HepG2 (cell line): ENCODE data around the gene PLSCR3. TPM values are rescaled to one million over a fixed set of nuclear protein-coding genes. Genes with fewer than 3 reads are reported as not detected.

Experiments
- CBX2 ChIP-seq, 2 experiments: fragments of 200-600 bp in 1 of 2; sonication (generic); formaldehyde crosslinking in 1 of 2; IDR thresholded peaks; 2 replicates each; pipeline versions ENCODE4 v1.7.0 to v1.8.1; 2018 to 2022; ENCODE audit warnings: low read depth in 2 of 2, low read length in 1 of 2, mild to moderate bottlenecking in 1 of 2, missing genetic modification reagents in 1 of 2
- FOSL1 ChIP-seq: sonication (generic); formaldehyde crosslinking; IDR thresholded peaks from 2 replicates; pipeline ENCODE4 v1.9.0; 2021; ENCODE audit warnings: missing genetic modification reagents, borderline replicate concordance
- FOXA1 ChIP-seq, 2 experiments: fragments of 450-650 bp in 1 of 2; sonication (generic) in 1 of 2; formaldehyde crosslinking in 1 of 2; IDR thresholded peaks; 2 replicates each; pipeline versions ENCODE4 v1.4.0 to v1.6.1; 2016 to 2020; ENCODE audit warnings: missing genetic modification reagents in 1 of 2
- HNF4G ChIP-seq, 2 experiments: sonication (generic) in 1 of 2; formaldehyde crosslinking in 1 of 2; IDR thresholded peaks; 2 replicates each; pipeline versions ENCODE4 v1.4.0 to v1.6.1; 2011 to 2020; ENCODE audit warnings: borderline replicate concordance in 2 of 2, low read depth in 2 of 2, mild to moderate bottlenecking in 2 of 2, low read length in 1 of 2, missing genetic modification reagents in 1 of 2, moderate library complexity in 1 of 2
- NFATC3 ChIP-seq: sonication (generic); formaldehyde crosslinking; IDR thresholded peaks from 2 replicates; pipeline ENCODE4 v1.5.1; 2020; ENCODE audit warnings: mild to moderate bottlenecking, missing genetic modification reagents
- PHF20 ChIP-seq: sonication (generic); formaldehyde crosslinking; IDR thresholded peaks from 2 replicates; pipeline ENCODE4 v1.5.0; 2020; ENCODE audit warnings: mild to moderate bottlenecking, missing genetic modification reagents
- POLR2G ChIP-seq: fragments of 200-400 bp; formaldehyde crosslinking; IDR thresholded peaks from 2 replicates; pipeline ENCODE4 v1.6.1; 2018; ENCODE audit warnings: mild to moderate bottlenecking, low read depth, low read length, moderate library complexity
- PRDM10 ChIP-seq: sonication (generic); formaldehyde crosslinking; IDR thresholded peaks from 2 replicates; pipeline ENCODE4 v1.4.0; 2020; ENCODE audit warnings: low read depth, missing genetic modification reagents
- PTBP1 ChIP-seq: fragments of 200-400 bp; formaldehyde crosslinking; IDR thresholded peaks from 2 replicates; pipeline ENCODE4 v1.6.1; 2018; ENCODE audit warnings: low read length, low read depth; ENCODE audit not compliant: poor library complexity, severe bottlenecking
- SIX4 ChIP-seq: sonication (generic); formaldehyde crosslinking; IDR thresholded peaks from 2 replicates; pipeline ENCODE4 v1.4.0; 2020; ENCODE audit warnings: missing genetic modification reagents
- SKIL ChIP-seq: sonication (generic); formaldehyde crosslinking; IDR thresholded peaks from 2 replicates; pipeline ENCODE4 v1.8.0; 2022; ENCODE audit warnings: missing genetic modification reagents, mild to moderate bottlenecking, moderate library complexity, borderline replicate concordance
- SMARCE1 ChIP-seq: fragments of 450-650 bp; IDR thresholded peaks from 2 replicates; pipeline ENCODE4 v1.6.1; 2017; ENCODE audit warnings: borderline replicate concordance
- THYN1 ChIP-seq: sonication (generic); formaldehyde crosslinking; IDR thresholded peaks from 2 replicates; pipeline ENCODE4 v1.8.1; 2023; ENCODE audit warnings: low read depth, mild to moderate bottlenecking, moderate library complexity, missing genetic modification reagents, borderline replicate concordance
- TMF1 ChIP-seq: sonication (generic); formaldehyde crosslinking; IDR thresholded peaks from 2 replicates; pipeline ENCODE4 v1.8.1; 2022; ENCODE audit warnings: low read depth, missing genetic modification reagents
- TOE1 ChIP-seq: sonication (generic); formaldehyde crosslinking; IDR thresholded peaks from 2 replicates; pipeline ENCODE4 v1.4.0; 2020; ENCODE audit warnings: mild to moderate bottlenecking, missing genetic modification reagents
- ZBTB7B ChIP-seq: sonication (generic); formaldehyde crosslinking; IDR thresholded peaks from 2 replicates; pipeline ENCODE4 v1.4.0; 2020; ENCODE audit warnings: missing genetic modification reagents
- ZMYM4 ChIP-seq: sonication (generic); formaldehyde crosslinking; IDR thresholded peaks from 2 replicates; pipeline ENCODE4 v1.8.1; 2023; ENCODE audit warnings: mild to moderate bottlenecking, missing genetic modification reagents
- ZNF235 ChIP-seq: sonication (generic); formaldehyde crosslinking; IDR thresholded peaks from 2 replicates; pipeline ENCODE4 v1.8.1; 2023; ENCODE audit warnings: mild to moderate bottlenecking, missing genetic modification reagents, borderline replicate concordance
- ZNF282 ChIP-seq: fragments of 450-650 bp; IDR thresholded peaks from 2 replicates; pipeline ENCODE4 v1.6.1; 2018; ENCODE audit not compliant: partially characterized antibody
- ZNF335 ChIP-seq: sonication (generic); formaldehyde crosslinking; IDR thresholded peaks from 2 replicates; pipeline ENCODE4 v1.4.0; 2020; ENCODE audit warnings: missing genetic modification reagents
- ZNF451 ChIP-seq: sonication (generic); formaldehyde crosslinking; IDR thresholded peaks from 2 replicates; pipeline ENCODE4 v1.5.0; 2020; ENCODE audit warnings: mild to moderate bottlenecking, missing genetic modification reagents
- polyA plus RNA-seq, 8 experiments: library from polyadenylated mRNA; depleted of rRNA in 3 of 8; stranded (reverse) in 7 of 8; unstranded in 1 of 8; fragments of >200 nt; fragmentation: Illumina TruSeq in 4 of 8; extraction: Trizol in 4 of 8; gene quantifications; 2 replicates each; pipeline versions ENCODE4 v1.2.1 to v1.2.3, GENCODE V29; 2011 to 2016; ENCODE audit warnings: low read depth in 4 of 8, missing spikeins in 1 of 8, mixed read lengths in 1 of 8; ENCODE audit not compliant: insufficient read depth in 1 of 8
- total RNA-seq, 5 experiments: library from RNA; depleted of rRNA; stranded (reverse); fragments of >200 nt; fragmentation: Illumina TruSeq; extraction: Trizol; gene quantifications; 2 replicates each; pipeline ENCODE4 v1.2.3, GENCODE V29; 2016; ENCODE audit warnings: low read depth in 1 of 5
- TF ChIP-seq, protein P1 (sequence below): sonication (generic); IDR thresholded peaks from 2 replicates; pipeline ENCODE4 v1.6.1; 2016; ENCODE audit warnings: low read depth, borderline replicate concordance

Gene PLSCR3
- total and polyA plus RNA-seq, 2 of the 13 experiments (the other 11 are each of a cell fraction or from before 2014, with no cell fraction given) = 5.6 to 6.2 TPM

GRCh38 chr17:7403043-7403726, 8.9 kb upstream of the PLSCR3 start (continued):
- TF ChIP-seq SMARCE1 = no peak
- TF ChIP-seq TMF1 (CRISPR knock-in tag) = 0 out of 2 replicates have a peak, but pooled peaks have one; percentile 14
- no peak for TF ChIP-seq CBX2 (IDR thresholded peaks at IDR 0.05; ENCODE audit: low read depth, low read length)
- no peak for TF ChIP-seq CBX2 (CRISPR knock-in tag; IDR thresholded peaks at IDR 0.05; ENCODE audit: low read depth)
- TF ChIP-seq ZBTB7B = peak; percentile 25; the same call in 1 of the 2 replicates
- no peak for TF ChIP-seq PTBP1
- TF ChIP-seq FOSL1 (CRISPR knock-in tag) = no peak
- TF ChIP-seq ZNF235 (CRISPR knock-in tag) = no peak
- no peak; the same call in 1 of the 2 replicates for TF ChIP-seq SIX4 (CRISPR knock-in tag)
- 0 out of 2 replicates have a peak, but pooled peaks have one; percentile 41 for TF ChIP-seq PRDM10 (CRISPR knock-in tag)
- no peak for TF ChIP-seq ZNF282
- TF ChIP-seq, protein P1, sequence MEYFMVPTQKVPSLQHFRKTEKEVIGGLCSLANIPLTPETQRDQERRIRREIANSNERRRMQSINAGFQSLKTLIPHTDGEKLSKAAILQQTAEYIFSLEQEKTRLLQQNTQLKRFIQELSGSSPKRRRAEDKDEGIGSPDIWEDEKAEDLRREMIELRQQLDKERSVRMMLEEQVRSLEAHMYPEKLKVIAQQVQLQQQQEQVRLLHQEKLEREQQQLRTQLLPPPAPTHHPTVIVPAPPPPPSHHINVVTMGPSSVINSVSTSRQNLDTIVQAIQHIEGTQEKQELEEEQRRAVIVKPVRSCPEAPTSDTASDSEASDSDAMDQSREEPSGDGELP = peak; percentile 93
- no peak for TF ChIP-seq THYN1 (CRISPR knock-in tag)
- TF ChIP-seq ZMYM4 (CRISPR knock-in tag) = peak; percentile 43; the same call in 1 of the 2 replicates
- peak; percentile 71; the same call in 1 of the 2 replicates for TF ChIP-seq POLR2G
- TF ChIP-seq FOXA1 (IDR thresholded peaks at IDR 0.05) = no peak
- TF ChIP-seq FOXA1 (CRISPR knock-in tag; IDR thresholded peaks at IDR 0.05) = peak; percentile 36; the same call in 1 of the 2 replicates
- peak; percentile 31; the same call in 1 of the 2 replicates for TF ChIP-seq PHF20 (CRISPR knock-in tag)
- no peak for TF ChIP-seq NFATC3 (CRISPR knock-in tag)
- TF ChIP-seq HNF4G (IDR thresholded peaks at IDR 0.05; ENCODE audit: borderline replicate concordance, low read depth, low read length) = peak; percentile 90
- TF ChIP-seq HNF4G (CRISPR knock-in tag; IDR thresholded peaks at IDR 0.05; ENCODE audit: borderline replicate concordance, low read depth) = no peak; the same call in 1 of the 2 replicates
- TF ChIP-seq SKIL (CRISPR knock-in tag) = no peak
- no peak for TF ChIP-seq TOE1 (CRISPR knock-in tag)
- 0 out of 2 replicates have a peak, but pooled peaks have one; percentile 12 for TF ChIP-seq ZNF451 (CRISPR knock-in tag)
- TF ChIP-seq ZNF335 (CRISPR knock-in tag) = no peak
